GM18502 (cell line): Measurements from ENCODE around the gene MEIS2.
"Not testable (repeated sequence)": the region's sequence is repeated elsewhere in the genome, so short reads cannot be mapped to it uniquely, and the experiment has no call there.

Source experiments
- ATAC-seq: cut with Tn5 transposase; IDR thresholded peaks from one replicate; pipeline ENCODE4 v1.9.1; 2021; ENCODE audit warnings: mild to moderate bottlenecking; ENCODE audit not compliant: unreplicated experiment, poor library complexity

Gene MEIS2

GRCh38 chr15:37015035-37015434, 85.3 kb downstream of the MEIS2 start:
- no peak for ATAC-seq

- no peak for ATAC-seq
Observed at GRCh38 chr15:37014566-37014965, 85.8 kb downstream of the MEIS2 start.

GRCh38 chr15:37014137-37014536, 86.2 kb downstream of the MEIS2 start:
- no peak for ATAC-seq

GRCh38 chr15:37010595-37010994, 89.8 kb downstream of the MEIS2 start:
- no peak for ATAC-seq

- no peak for ATAC-seq
Observed at GRCh38 chr15:37009288-37009687, 91.1 kb downstream of the MEIS2 start.

GRCh38 chr15:37008205-37008604, 92.1 kb downstream of the MEIS2 start:
- no peak for ATAC-seq

GRCh38 chr15:37007301-37007700, 93.0 kb downstream of the MEIS2 start:
- no peak for ATAC-seq

GRCh38 chr15:37004981-37005735, 95.2 kb downstream of the MEIS2 start:
- ATAC-seq: no peak

- no peak for ATAC-seq
Observed at GRCh38 chr15:37004373-37004869, 95.9 kb downstream of the MEIS2 start.

GRCh38 chr15:37002041-37002672, 98.2 kb downstream of the MEIS2 start:
- ATAC-seq: no peak

- no peak for ATAC-seq
Observed at GRCh38 chr15:37001417-37001816, 98.9 kb downstream of the MEIS2 start.

GRCh38 chr15:36999778-37000177, 100.6 kb downstream of the MEIS2 start:
- ATAC-seq: no peak

- no peak for ATAC-seq
Observed at GRCh38 chr15:36996538-36997181, 103.7 kb downstream of the MEIS2 start.

GRCh38 chr15:36996121-36996520, 104.2 kb downstream of the MEIS2 start:
- no peak for ATAC-seq

- no peak for ATAC-seq
Observed at GRCh38 chr15:36994790-36995189, 105.6 kb downstream of the MEIS2 start.

GRCh38 chr15:36992454-36992853, 107.9 kb downstream of the MEIS2 start:
- no peak for ATAC-seq

GRCh38 chr15:36988947-36989346, 111.4 kb downstream of the MEIS2 start:
- no peak for ATAC-seq

- no peak for ATAC-seq
Observed at GRCh38 chr15:36982430-36982829, 117.9 kb downstream of the MEIS2 start.

- not testable (repeated sequence) for ATAC-seq
Observed at GRCh38 chr15:36980281-36980680, 120.1 kb downstream of the MEIS2 start.

- ATAC-seq: no peak
Observed at GRCh38 chr15:36978625-36979024, 121.7 kb downstream of the MEIS2 start.

GRCh38 chr15:36978126-36978525, 122.2 kb downstream of the MEIS2 start:
- ATAC-seq: no peak
